ENCODE data around the gene PPFIBP1.

PPFIBP1 gene

DNA sequence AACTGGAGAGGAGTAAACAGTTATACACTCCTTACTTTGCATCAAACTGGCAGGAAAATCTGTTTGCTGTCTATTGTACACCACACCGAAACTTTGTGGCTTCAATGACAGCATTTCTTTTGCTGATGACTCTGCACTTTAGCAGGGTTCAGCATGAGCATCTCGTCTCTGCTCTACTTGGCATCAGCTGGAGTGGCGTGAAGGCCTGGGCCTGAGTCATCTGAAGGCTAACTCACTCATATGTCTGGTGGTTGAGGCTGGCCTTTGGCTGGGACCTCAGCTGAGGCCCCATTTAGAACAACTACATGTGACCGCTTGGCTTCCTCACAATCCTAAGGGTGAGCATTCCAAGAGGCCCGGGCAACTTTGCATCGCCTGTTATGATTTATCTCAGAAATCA lies 143.5 kb downstream of the PPFIBP1 start:
- DNase-seq (ENCODE audit: low spot score), result no peak

GRCh38 chr12:27672051-27672450 lies 148.0 kb downstream of the PPFIBP1 start:
- DNase-seq (ENCODE audit: low spot score), result no peak

- DNase-seq (ENCODE audit: low spot score), result no peak
Measured at GRCh38 chr12:27672643-27673042, 148.6 kb downstream of the PPFIBP1 start.

DNA sequence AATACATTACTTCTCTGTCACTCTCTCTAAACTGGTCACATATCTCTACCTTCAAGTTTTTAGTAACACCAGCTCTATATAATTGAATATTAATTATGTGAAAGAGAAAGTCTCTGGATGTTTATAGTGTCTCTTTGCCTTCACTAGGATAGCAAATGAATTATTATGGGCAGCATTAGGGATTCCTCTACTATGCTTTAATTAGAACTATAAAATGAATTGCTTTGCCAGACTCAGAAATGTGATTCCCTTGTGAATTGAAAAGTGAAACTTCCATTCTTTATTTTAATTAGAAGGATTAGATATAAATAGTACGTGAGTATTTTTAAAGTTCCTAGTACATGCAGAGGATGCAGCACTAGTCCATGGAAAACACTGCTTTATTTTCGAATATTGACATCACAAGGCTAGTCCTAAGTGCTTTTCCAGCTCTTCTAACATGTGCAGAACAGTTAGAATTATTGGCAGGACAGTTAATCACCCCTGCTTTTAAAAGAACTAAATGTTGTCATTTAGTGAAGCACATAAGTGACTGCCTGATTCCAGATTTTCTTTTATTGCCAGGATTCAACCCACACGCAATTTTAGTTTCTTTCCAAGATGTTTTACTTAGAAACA lies 149.2 kb downstream of the PPFIBP1 start:
- no peak for DNase-seq (ENCODE audit: low spot score)

DNA sequence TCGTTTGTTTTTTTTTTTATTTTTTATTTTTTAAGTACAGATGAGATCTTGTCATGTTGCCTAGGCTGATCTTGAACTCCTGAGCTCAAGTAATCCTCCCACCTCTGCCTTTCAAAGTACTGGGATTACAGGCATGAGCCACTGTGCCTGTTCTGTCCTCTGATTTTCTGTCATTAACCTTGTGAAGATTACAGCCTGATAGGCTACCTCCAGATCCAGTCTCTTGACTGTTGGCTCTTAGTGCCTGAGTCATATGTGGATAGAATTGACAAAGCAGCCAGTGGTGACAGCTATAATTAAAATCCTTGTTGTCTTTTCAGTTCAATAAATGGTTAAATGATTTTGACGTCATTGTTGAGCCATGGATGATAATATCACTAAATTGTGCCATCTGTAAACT lies 151.0 kb downstream of the PPFIBP1 start:
- no peak for DNase-seq (ENCODE audit: low spot score)

DNA sequence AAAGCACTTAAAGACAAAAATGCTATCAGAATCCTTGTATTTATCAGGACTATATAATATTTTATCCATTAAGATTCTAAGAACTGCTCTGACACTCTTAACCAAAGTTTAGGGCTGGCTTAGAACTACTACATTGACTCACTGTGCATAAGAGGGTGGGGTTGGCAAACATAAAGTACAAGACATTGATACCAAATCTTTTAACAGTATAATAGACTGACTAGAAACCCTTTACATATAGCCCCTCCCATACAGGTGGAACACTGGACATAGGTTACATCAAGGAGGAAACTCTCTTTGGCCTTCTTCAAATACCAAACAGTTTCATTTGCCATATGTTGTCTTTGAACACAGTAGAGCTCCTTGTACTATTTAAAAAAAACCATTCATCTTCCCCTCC lies 156.6 kb downstream of the PPFIBP1 start:
- no peak for DNase-seq (ENCODE audit: low spot score)

- no peak for DNase-seq (ENCODE audit: low spot score)
Measured at GRCh38 chr12:27682534-27682933, 158.5 kb downstream of the PPFIBP1 start.

DNA sequence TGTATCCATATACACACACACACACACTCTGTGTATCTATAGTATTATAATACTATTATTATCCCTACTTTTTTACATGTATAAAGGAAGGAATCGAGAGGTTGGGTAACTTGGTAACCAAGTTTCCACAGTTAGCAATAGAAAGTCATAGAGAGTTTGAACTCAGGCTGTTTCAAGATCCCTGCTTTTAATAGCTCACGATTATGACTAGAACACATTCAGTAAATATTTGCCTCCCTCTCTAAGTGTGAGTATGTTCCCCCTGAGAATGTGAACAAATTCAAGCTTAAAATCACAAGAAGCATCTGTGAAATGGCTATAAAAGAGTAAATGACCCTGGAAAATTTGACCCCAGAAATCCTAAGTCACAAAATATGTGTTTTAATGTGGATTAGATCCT lies 161.3 kb downstream of the PPFIBP1 start:
- no peak for DNase-seq (ENCODE audit: low spot score)

GRCh38 chr12:27686147-27686546 lies 162.1 kb downstream of the PPFIBP1 start:
- DNase-seq (ENCODE audit: low spot score), result no peak

GRCh38 chr12:27688671-27689070 lies 164.7 kb downstream of the PPFIBP1 start:
- DNase-seq (ENCODE audit: low spot score), result no peak

DNA sequence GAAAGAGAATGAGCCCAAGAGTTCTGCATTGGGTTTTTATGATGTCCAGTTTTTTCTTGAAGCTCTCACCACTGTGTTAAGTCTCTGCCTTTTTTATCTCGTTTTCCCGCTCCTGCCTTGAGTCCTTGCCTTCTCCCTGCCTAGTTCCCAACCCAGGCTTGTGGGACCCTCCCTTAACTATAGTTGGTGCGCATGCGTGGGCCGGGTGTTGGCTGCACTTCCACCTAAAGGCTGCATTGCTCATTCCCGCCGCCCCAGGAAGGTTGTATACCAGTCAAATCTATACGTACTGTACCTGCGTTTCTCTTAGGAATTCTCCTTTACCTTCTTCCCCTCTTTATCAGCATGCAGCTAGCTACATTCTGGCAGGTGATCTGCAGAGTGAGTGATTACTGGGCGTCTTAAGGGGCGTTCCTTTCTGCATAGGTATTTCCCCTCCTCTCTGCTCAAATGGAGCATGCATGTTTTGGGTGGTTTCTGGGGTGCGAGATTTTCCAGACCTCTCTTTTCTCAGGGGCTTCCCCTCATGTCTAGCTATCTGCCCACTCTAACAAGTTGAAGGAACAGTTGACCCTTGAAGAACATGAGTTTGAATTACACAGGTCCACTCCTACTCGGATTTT lies 165.7 kb downstream of the PPFIBP1 start:
- DNase-seq (ENCODE audit: low spot score), result no peak

GRCh38 chr12:27693403-27693802 lies 169.4 kb downstream of the PPFIBP1 start:
- DNase-seq (ENCODE audit: low spot score), result no peak

GRCh38 chr12:27695556-27696292 lies 171.7 kb downstream of the PPFIBP1 start:
- DNase-seq (ENCODE audit: low spot score), result no peak

- no peak for DNase-seq (ENCODE audit: low spot score)
Measured at GRCh38 chr12:27696293-27696652, 172.3 kb downstream of the PPFIBP1 start, which contains the start of gene REP15. REP15 (plus strand) TSS chr12:27696447; CDS start chr12:27696563, 116 bp downstream.

- DNase-seq (ENCODE audit: low spot score), result no peak
Measured at GRCh38 chr12:27696864-27697564, 173.0 kb downstream of the PPFIBP1 start.

GRCh38 chr12:27703720-27704452 lies 179.9 kb downstream of the PPFIBP1 start:
- DNase-seq (ENCODE audit: low spot score), result peak; percentile 66

DNA sequence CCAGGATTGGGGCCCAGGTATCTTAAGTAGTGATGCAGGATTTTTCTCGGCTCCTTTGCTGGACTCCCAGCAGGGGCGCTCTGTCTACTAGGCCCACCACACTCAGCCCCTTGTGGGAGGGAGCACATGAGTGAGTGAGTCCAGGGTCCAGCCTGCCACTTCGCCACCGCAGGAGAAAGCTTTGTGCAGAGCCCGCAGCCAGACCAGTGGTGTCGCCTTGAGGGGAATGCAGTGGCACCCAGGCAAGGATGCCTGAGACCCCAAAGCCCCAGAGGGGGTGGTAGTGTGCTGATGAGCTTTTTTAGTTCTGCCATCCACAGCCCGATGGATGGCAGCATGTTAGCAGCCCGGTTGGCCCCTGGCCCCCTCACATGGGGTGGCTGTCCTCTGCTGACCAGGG lies 181.3 kb downstream of the PPFIBP1 start:
- no peak for DNase-seq (ENCODE audit: low spot score)

- no peak for DNase-seq (ENCODE audit: low spot score)
Measured at GRCh38 chr12:27707216-27707615, 183.2 kb downstream of the PPFIBP1 start.

DNA sequence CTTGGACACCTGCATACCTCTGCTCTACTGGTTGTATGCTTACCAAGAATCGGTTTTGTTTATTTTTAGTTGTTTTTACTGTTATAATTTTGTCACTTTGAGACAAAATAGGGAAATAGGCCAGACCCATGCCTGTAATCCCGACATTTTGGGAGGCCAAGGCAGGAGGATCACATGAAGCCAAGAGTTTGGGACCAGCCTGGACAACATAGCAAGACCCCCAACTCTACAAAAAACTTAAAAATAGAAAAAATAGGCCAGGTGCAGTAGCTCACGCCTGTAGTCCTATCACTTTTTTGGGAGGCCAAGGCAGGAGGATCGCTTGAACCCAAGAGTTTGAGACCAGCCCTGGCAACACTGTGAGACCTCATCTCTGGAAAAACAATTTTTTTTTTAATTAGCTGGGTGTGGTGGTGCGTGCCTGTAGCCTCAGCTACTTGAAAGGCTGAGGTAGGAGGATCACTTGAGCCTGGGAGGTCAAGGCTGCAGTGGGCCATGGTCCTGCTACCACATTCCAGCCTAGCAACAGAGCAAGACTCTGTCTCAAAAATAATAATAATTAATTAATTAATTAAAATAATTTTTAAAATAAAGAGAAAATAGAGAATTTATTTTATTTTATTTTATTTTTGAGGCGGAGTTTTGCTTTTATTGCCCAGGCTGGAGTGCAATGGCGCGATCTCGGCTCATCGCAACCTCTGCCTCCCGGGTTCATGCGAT lies 185.4 kb downstream of the PPFIBP1 start:
- no peak for DNase-seq (ENCODE audit: low spot score)

DNA sequence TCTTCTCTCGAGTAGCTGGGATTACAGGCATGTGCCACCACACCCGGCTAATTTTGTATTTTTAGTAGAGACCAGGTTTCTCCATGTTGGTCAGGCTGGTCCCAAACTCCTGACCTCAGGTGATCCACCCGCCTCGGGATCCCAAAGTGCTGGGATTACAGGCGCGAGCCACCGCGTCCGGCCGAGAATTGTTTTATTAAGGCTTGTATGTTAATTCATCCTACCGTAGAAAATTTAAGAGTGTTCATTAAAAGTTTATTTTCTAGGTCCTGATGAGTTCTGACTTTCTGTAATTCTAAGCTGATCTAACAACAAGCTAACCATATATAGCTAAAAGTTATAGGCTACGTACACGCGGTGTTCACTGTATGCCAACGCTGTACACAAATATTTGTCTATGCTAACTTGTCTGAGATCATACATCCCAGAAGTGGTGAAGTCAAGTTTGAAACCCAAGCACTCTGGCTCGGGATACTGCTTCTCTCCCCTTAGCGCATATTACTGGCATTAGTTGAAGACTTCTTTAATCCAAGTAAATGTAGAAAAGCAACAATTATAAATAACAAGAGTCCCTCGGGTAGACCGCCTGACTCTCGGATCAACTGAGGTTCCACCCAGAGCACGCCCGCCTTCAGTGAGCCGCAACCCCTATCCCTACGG lies 186.1 kb downstream of the PPFIBP1 start:
- DNase-seq (ENCODE audit: low spot score), result no peak

Measured in COLO829 (cell line).